HL-60 (cell line): ENCODE data around the gene OR9Q1.
"Not testable (repeated sequence)": the region's sequence is repeated elsewhere in the genome, so short reads cannot be mapped to it uniquely, and the experiment has no call there.

ENCODE experiments used
- CTCF ChIP-seq: IDR thresholded peaks from one replicate; pipeline ENCODE4 v1.5.1; 2011; ENCODE audit warnings: low read length, control low read depth, inconsistent platforms; ENCODE audit not compliant: insufficient read depth
- POLR2AphosphoS5 ChIP-seq: IDR thresholded peaks from 2 replicates; pipeline ENCODE4 v1.6.1; 2012; ENCODE audit warnings: low read depth

GRCh38 chr11:58212420-58212819 is 188.7 kb downstream of the OR9Q1 start, which contains the start of gene OR1S1:
- TF ChIP-seq CTCF, POLR2AphosphoS5: not testable (repeated sequence)
